GM06990 (cell line): ENCODE data around the gene XRCC3.

Experiments
- DNase-seq: peaks from one replicate; pipeline ENCODE4 v3.0.0-alpha.2; 2011; ENCODE audit not compliant: insufficient read length; ENCODE audit errors: extremely low read depth
- H3K27me3 ChIP-seq: replicated peaks from 2 replicates; pipeline ENCODE4 v1.6.0; 2011; ENCODE audit warnings: low read length; ENCODE audit not compliant: control insufficient read depth, insufficient read depth
- H3K36me3 ChIP-seq: 2 replicates; pipeline ENCODE4 v1.5.1; 2011; ENCODE audit warnings: low read length; ENCODE audit not compliant: control insufficient read depth, insufficient read depth
- H3K4me3 ChIP-seq: replicated peaks from 2 replicates; pipeline ENCODE4 v1.5.1; 2011; ENCODE audit warnings: low read depth, mild to moderate bottlenecking, control low read depth, low read length
- TF ChIP-seq, protein P1 (sequence below): IDR thresholded peaks from 2 replicates; pipeline ENCODE4 v1.5.1; 2011; ENCODE audit warnings: low read length, control low read depth, mild to moderate bottlenecking, inconsistent platforms; ENCODE audit not compliant: insufficient read depth, poor library complexity, severe bottlenecking

Gene XRCC3

DNA sequence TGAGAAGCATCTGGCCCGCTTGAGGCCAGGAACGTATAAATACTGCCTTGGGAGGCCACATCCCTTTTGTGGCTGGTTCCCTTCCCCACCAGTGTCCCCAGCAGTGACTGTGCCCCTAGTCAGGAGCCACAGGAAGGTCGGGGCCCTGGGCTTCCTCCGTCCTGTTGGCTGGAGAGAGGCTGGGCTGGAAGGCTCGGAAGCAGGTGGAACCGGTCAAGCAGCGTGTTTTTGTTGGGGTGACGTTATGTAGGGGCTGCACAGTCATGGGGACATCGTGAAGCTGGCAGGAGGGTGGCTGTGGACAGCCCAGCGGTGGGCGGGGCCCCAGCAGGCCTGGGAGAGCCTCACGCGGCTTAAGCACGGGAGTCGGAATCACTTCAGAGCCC is 10.1 kb downstream of the XRCC3 start:
- Histone ChIP-seq H3K36me3 (peaks cover 58% of the 10 kb centered on the region), H3K4me3 (no peak overlapping the region), H3K27me3 (no peaks in the 10 kb centered on the region)
- TF ChIP-seq, protein P1, sequence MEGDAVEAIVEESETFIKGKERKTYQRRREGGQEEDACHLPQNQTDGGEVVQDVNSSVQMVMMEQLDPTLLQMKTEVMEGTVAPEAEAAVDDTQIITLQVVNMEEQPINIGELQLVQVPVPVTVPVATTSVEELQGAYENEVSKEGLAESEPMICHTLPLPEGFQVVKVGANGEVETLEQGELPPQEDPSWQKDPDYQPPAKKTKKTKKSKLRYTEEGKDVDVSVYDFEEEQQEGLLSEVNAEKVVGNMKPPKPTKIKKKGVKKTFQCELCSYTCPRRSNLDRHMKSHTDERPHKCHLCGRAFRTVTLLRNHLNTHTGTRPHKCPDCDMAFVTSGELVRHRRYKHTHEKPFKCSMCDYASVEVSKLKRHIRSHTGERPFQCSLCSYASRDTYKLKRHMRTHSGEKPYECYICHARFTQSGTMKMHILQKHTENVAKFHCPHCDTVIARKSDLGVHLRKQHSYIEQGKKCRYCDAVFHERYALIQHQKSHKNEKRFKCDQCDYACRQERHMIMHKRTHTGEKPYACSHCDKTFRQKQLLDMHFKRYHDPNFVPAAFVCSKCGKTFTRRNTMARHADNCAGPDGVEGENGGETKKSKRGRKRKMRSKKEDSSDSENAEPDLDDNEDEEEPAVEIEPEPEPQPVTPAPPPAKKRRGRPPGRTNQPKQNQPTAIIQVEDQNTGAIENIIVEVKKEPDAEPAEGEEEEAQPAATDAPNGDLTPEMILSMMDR, result no peak
- no peak for DNase-seq

DNA sequence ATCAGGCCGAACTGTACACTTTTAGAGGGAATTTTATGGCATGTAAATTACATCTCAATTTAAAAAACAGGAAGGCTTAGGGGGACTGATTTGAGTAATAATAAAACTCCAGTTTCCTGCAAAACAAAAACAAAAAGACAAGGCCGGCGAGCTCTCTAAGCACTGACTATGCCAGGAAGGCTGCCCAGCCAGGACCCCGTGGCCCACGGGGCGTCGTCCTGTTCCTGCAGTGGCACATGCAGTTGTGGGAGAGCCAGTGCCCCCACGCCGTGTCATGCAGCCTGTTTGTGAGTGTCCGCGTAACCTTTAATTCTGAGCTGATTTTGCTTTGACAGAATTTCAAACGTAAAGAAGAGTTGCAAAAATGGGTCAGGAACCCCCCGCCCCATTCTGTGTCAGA is 10.5 kb downstream of the XRCC3 start:
- H3K36me3 ChIP-seq, result peaks cover 57% of the 10 kb centered on the region
- no peaks in the 10 kb centered on the region for H3K27me3 ChIP-seq
- H3K4me3 ChIP-seq, result no peak overlapping the region
- TF ChIP-seq, protein P1, result no peak
- DNase-seq, result no peak

DNA sequence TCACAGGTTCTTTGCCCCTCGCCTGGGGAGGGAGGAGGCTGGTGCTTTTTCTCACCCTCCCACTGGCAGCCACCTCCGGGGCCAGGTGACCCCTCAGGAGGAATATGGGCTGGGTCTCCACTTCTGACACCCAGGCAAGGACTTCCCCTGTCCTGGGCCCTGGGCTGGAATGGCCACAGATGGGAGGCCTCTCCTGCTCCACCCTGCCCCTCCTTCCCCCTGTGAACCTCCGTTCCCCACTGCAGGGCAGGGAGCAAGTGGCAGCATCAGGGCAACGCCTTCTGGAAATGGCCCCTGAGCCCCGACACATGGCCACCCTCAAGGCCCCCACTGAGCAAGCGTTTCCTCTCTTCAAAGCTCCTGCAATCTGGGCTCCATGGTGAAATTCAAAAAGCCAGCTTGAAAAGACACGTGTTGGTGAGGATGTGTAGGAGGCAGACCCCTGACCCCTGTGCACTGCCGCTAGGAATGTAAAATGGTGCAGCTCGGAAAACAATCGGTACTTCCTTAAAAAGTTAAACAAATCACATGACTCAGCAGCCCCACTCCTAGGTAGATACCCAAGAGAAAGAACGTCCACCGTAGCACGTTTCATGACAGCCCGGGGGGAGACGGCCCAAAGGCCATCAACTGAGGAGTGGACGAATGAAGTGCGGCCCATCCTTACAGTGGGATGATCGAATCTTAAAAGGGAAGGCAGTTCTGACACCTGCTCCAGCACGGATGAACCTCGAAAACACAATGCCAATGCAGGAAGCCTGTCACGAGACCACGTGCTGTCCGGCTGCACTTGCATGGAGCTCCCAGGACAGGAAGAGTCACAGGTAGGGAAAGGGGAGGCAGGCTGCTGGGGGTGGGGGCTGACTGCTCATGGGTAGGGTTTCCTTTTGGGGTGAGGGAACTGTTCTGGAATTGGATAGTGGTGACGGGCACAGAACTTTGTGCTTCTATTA is 11.5 kb downstream of the XRCC3 start:
- TF ChIP-seq, protein P1, result no peak
- Histone ChIP-seq H3K4me3 (no peak overlapping the region), H3K36me3 (peaks cover 60% of the 10 kb centered on the region), H3K27me3 (no peaks in the 10 kb centered on the region)
- no peak for DNase-seq

DNA sequence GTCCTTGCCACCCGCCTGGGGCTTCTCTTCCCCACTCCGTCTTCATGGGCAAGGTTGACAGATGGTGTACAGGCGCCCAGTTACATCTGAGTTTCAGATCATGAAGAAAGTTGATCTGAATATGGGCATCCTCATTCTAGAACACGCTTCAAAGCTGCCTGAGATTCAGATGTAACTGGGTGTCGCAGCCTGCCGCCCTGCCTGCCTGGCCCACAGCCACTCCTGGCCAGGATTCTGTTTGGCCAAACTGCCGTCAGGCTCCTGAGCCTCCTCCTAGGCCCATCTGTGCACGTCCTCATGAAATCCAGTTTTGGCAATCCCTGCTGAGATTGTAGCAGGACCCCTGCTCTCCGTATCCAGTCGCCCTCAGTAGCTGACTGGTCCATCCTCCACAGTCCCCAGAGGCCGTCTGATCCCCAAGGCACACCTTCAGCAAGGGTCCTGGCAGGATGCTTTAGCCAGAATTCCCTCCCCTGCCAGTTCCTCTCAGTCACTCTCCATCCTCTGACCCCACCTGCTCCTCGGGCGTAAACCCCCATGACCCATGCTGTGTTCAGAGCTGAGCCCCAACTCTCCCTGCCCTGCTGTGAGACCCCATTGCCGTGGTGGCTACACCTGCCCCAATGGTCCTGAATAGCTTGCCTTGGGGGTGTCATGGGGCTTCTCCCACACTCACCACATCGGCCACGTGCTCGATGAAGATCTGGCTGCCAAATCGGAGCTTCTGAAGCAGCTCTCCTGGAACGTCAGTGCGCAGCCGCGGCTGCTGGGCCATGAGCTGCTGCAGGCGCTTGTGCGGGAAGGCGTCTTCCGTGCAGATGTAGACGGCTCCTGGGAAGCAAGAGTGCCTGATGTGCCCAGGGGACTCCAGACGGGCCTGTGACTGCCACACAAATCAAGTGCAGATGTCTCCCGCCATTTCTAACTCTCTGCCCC is 12.5 kb downstream of the XRCC3 start:
- DNase-seq, result no peak
- Histone ChIP-seq H3K4me3 (no peak overlapping the region), H3K36me3 (peaks cover 55% of the 10 kb centered on the region), H3K27me3 (no peaks in the 10 kb centered on the region)
- TF ChIP-seq, protein P1, result no peak

DNA sequence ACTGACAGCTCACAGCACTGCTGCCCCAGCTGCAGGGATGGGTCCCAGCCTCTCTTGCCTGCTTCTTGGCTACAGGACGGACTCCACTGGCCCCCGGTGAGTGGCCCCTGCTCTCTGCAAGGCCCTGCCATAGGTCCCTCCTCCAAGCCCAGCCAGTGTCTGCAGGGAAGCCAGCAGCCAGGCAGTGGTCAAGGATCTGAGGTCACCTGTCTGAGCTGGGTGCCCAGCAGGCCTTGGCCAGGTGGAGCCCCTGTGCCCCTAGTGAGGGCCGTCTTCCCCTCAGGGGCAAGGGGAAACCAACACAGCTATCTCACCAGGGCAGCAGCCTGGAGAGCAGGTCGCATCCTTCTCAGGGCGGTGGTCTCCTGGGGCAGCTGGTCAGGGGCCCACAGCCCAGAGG is 13.2 kb downstream of the XRCC3 start:
- TF ChIP-seq, protein P1, result no peak

More for the DNA sequence above, 13.2 kb downstream of the XRCC3 start:
- no peak overlapping the region for H3K4me3 ChIP-seq
- peaks cover 50% of the 10 kb centered on the region for H3K36me3 ChIP-seq
- H3K27me3 ChIP-seq, result no peaks in the 10 kb centered on the region
- no peak for DNase-seq
